Epithelial cell of esophagus (primary cell): ENCODE results near the gene WDR27.

Experiments used
- DNase-seq: peaks from one replicate; pipeline ENCODE4 v3.0.0; 2010; ENCODE audit warnings: low read depth
- H3K4me3 ChIP-seq: 2 replicates; pipeline ENCODE4 v1.5.1; 2011; ENCODE audit warnings: mild to moderate bottlenecking, low read length, control low read depth
- TF ChIP-seq, protein P1 (sequence below): IDR thresholded peaks from 2 replicates; pipeline ENCODE4 v1.5.1; 2011; ENCODE audit warnings: low read depth, mild to moderate bottlenecking, low read length, control low read depth, inconsistent platforms; ENCODE audit not compliant: insufficient read depth; ENCODE audit errors: missing control alignments

WDR27 gene

DNA sequence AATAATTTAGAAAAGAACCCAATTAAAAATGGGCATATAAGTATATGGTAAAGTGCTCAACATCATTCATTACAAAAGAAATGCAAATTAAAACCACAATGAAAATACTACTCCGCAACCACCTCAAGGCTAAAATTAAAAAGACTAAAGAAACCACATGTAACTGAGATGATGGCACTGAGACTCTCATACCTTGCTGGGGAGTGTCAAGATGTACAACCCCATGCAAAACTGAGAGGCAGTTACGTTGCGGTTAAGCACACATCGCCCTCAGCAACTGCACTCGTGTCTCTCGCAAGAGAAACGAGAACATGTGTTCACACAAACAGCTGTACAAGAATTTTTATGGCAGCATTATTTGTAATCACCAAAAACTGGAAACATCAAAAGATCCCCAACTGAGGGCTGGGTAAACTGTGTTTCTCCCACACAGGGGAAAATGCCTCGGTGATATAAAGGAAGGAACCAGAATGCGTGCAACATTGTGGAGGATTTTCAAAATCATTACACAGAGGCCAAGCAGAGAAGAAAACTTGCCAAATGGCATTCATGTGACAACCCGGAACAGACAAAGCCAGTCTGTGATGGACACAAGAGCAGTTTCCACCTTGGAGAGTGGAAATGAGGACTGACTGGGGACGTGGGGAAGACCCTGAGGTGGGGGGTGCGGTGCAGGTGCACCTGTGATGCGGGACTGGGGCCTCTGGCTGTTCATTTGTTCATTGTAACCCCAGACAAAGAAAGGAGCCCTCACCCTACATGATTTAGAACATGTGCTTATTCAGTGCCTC, 144.9 kb downstream of the WDR27 start:
- DNase-seq: no peak
- no peak overlapping the region for H3K4me3 ChIP-seq
- TF ChIP-seq, protein P1, sequence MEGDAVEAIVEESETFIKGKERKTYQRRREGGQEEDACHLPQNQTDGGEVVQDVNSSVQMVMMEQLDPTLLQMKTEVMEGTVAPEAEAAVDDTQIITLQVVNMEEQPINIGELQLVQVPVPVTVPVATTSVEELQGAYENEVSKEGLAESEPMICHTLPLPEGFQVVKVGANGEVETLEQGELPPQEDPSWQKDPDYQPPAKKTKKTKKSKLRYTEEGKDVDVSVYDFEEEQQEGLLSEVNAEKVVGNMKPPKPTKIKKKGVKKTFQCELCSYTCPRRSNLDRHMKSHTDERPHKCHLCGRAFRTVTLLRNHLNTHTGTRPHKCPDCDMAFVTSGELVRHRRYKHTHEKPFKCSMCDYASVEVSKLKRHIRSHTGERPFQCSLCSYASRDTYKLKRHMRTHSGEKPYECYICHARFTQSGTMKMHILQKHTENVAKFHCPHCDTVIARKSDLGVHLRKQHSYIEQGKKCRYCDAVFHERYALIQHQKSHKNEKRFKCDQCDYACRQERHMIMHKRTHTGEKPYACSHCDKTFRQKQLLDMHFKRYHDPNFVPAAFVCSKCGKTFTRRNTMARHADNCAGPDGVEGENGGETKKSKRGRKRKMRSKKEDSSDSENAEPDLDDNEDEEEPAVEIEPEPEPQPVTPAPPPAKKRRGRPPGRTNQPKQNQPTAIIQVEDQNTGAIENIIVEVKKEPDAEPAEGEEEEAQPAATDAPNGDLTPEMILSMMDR: no peak

DNA sequence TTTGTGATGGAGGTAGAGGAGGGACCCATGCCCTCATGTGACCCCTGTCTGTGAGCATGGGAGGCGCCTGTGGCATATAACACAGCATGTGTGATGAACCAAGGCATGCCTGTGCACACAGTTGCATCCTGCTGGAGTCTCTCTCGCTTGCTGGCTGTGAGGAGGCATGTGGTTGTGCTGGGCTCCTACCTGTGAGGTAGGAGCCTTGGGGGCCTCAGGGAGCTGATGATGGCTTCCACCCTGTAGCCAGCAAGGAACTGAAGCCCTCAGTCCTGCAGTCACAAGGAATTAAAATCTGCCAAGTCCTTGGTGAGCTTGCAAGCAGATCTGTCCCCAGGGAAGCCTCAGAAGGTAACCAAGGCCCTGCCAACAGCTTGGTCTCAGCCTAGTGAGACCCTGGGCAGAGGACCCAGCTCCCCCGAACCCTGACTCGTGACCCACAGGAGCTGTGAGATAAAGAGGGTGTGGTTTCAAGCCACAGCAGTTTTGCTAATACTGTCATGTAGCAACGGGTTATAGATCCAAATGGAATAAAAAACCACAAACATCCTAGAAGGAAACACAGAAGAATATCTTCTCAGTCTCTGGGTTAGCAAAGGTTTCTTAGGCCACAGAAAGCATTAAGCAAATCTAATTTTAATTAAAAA, 145.7 kb downstream of the WDR27 start:
- H3K4me3 ChIP-seq: no peak overlapping the region
- TF ChIP-seq, protein P1: no peak
- no peak for DNase-seq

DNA sequence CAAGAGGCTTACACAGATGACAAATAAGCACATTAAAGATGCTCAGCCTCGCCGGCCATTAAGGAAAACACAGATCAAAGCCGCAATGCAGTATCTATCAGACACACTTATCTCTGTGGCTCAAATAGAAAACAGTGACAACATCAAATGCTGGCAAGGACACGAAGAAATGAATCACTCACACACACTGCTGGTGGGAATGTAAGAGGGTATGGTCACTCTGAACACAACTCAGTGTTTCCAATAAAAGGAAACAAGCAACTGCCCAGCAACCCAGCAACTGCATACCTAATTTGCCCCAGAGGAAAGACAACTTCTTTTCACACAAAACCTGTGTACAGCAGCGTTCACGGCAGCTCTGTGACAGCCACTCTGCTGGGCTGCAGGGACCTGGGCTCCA, 155.8 kb downstream of the WDR27 start:
- DNase-seq: no peak
- no peak overlapping the region for H3K4me3 ChIP-seq
- TF ChIP-seq, protein P1: no peak

DNA sequence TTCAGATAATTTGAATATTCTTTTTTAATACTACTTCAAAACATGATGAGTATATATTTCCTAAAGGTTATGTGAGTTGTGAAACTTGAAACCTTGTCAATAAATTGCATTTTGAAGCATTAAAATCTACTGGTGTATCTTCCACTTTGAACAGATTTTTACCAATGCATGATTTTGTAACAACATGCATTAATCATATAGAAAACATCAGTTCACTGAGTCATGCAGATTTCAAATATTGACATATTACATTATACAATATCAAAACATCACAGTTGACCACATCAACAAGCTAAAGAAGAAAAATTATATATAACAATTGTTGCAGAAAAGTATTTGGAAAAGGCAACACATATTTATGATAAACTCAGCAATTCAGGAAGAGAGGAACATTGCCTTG, 158.1 kb downstream of the WDR27 start:
- TF ChIP-seq, protein P1: no peak
- peak; percentile 4 for DNase-seq
- no peak overlapping the region for H3K4me3 ChIP-seq

DNA sequence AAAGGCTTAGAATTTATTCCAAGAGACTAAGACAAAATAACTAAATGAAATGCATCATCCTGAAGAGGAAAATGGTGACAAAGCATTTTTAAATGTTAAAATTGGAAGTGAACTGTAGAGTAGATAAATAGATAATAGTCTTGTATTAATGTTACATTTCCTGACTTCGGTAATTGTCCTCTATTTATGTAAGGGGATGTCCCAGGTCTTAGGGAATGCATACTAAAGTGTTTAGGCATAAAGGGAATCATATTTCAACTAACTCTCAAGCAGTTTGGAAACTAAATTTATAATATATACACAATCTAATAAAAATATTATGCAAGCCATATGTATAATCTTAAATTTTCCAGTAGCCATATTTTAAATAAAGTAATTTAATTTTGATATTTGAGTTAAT, 159.3 kb downstream of the WDR27 start:
- no peak overlapping the region for H3K4me3 ChIP-seq
- TF ChIP-seq, protein P1: no peak
- DNase-seq: no peak

DNA sequence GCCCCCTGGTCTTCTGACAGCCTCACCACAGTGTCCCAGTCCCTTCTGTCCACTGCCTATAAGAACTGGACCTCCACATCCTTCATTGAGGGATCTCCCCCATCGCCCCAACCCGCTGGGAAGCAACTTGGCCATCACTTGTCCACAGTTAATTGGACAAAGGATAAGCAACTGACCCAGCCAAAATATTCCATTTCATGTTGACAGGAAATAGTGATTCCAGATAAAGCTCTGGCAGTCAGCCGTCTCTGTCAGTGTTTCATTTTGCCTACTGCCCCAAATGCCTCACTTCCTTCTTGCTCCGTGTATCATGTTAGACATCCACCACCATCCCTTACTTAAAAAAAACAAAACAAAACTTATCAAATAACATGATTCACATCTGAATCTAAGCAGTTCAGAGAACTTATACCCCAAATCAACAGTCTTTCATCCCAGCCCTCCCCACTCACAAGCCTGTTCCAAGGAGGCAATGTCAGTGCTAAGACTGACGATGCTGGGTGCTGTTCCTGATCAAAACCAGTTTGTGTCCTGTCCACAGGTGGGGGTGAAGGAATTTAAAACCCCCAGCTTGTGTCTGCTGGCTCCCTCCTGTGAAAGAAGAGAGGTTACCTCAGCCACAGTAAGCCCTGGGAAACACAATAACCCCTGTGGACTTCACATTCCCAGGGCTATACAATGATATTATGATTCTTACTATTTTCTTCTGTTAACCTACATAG, 162.5 kb downstream of the WDR27 start:
- no peak for DNase-seq
- TF ChIP-seq, protein P1: no peak
- H3K4me3 ChIP-seq: no peak overlapping the region
